GM12878 (cell line): ENCODE results near the gene MRPL54. TPM values are rescaled to one million over a fixed set of nuclear protein-coding genes. Genes with fewer than 3 reads are reported as not detected.

Experiments used
- ATAC-seq: fragments of 200-7000 bp; cut with Tn5 transposase; 3 replicates; pipeline ENCODE4 v1.9.1; 2020; ENCODE audit warnings: mild to moderate bottlenecking, moderate library complexity
- BruUV-seq: library from RNA; stranded (reverse); fragments of 400-500 nt; replicated peaks from 2 replicates; lab custom pipeline; 2021; lab: Mats Ljungman, UMichigan
- CTCF ChIA-PET: fragments of 300-600 bp; sonication (Branson Sonifier 250); formaldehyde crosslinking; extraction: SDS; loops from one replicate; lab custom pipeline; 2021; ENCODE audit warnings: inconsistent platforms; lab: Yijun Ruan, JAX
- POLR2A ChIA-PET: fragments of 350-600 bp; formaldehyde crosslinking; extraction: SDS; loops from one replicate; lab custom pipeline; 2021; ENCODE audit warnings: inconsistent platforms; lab: Charles Lee
- RAD21 ChIA-PET: fragments of 300-600 bp; sonication (Branson Sonifier 250); formaldehyde crosslinking; loops from one replicate; lab custom pipeline; 2023; ENCODE audit warnings: antibody characterized with exemption; ENCODE audit not compliant: unreplicated experiment; lab: Charles Lee
- SMC1A ChIA-PET: fragments of 300-600 bp; sonication (Branson Sonifier 250); formaldehyde crosslinking; loops from one replicate; lab custom pipeline; 2023; ENCODE audit not compliant: unreplicated experiment, uncharacterized antibody; lab: Charles Lee
- DNase-seq: peaks from one replicate; pipeline ENCODE4 v3.0.0-alpha.2; 2011; ENCODE audit warnings: low read depth, low spot score
- FAIRE-seq: peaks from 3 replicates; lab custom pipeline; 2011; peaks lifted over from hg19 to GRCh38; lab: Jason Lieb, UNC
- H2AFZ ChIP-seq: 2 replicates; pipeline ENCODE4 v1.6.0; 2011; ENCODE audit warnings: low read depth, low read length, control low read depth; ENCODE audit not compliant: control insufficient read depth
- H3K27ac ChIP-seq: 2 replicates; pipeline ENCODE4 v1.5.1; 2011; ENCODE audit warnings: control low read depth; ENCODE audit not compliant: control insufficient read depth, insufficient read depth
- H3K27me3 ChIP-seq, 2 experiments: replicated peaks in 1 of 2; 2 replicates each; pipeline versions ENCODE4 v1.6.0 to v1.6.1; 2011; ENCODE audit warnings: low read length in 1 of 2; ENCODE audit not compliant: control insufficient read depth in 2 of 2, insufficient read depth in 2 of 2
- H3K36me3 ChIP-seq, 2 experiments: 2 replicates each; pipeline ENCODE4 v1.5.1; 2011; ENCODE audit warnings: low read length in 1 of 2; ENCODE audit not compliant: control insufficient read depth in 2 of 2, insufficient read depth in 2 of 2
- H3K4me1 ChIP-seq: 2 replicates; pipeline ENCODE4 v1.6.1; 2011; ENCODE audit warnings: mild to moderate bottlenecking, low read length, moderate library complexity, mixed read lengths; ENCODE audit not compliant: control insufficient read depth, insufficient read depth
- H3K4me2 ChIP-seq: 2 replicates; pipeline ENCODE4 v1.6.0; 2011; ENCODE audit warnings: control low read depth; ENCODE audit not compliant: control insufficient read depth, insufficient read depth
- H3K4me3 ChIP-seq: fragments of 200-600 bp; sonication (generic); 2 replicates; pipeline ENCODE4 v1.5.1; 2016
- H3K79me2 ChIP-seq: 2 replicates; pipeline ENCODE4 v1.6.0; 2011; ENCODE audit warnings: low read length; ENCODE audit not compliant: control insufficient read depth, insufficient read depth
- H3K9ac ChIP-seq: 2 replicates; pipeline ENCODE4 v1.8.0; 2011; ENCODE audit warnings: low read length, control low read depth, mixed read lengths; ENCODE audit not compliant: control insufficient read depth, insufficient read depth
- H3K9me3 ChIP-seq: replicated peaks from 3 replicates; pipeline ENCODE4 v1.5.1; 2011; ENCODE audit warnings: mild to moderate bottlenecking, low read length; ENCODE audit not compliant: control insufficient read depth, insufficient read depth
- H4K20me1 ChIP-seq: 2 replicates; pipeline ENCODE4 v1.6.0; 2011; ENCODE audit not compliant: control insufficient read depth, insufficient read depth
- FOXM1 ChIP-seq: IDR thresholded peaks from 2 replicates; pipeline ENCODE4 v1.6.1; 2012; ENCODE audit warnings: low read depth, mild to moderate bottlenecking, inconsistent platforms, low read length, moderate library complexity
- HCFC1 ChIP-seq: fragments of 150-350 bp; IDR thresholded peaks from 2 replicates; pipeline ENCODE4 v1.6.1; 2014; ENCODE audit warnings: low read length
- NFYA ChIP-seq: IDR thresholded peaks from 2 replicates; pipeline ENCODE4 v1.6.1; 2011; ENCODE audit warnings: low read depth, mild to moderate bottlenecking, low read length, improper control_type of control experiment, borderline replicate concordance
- PAX5 ChIP-seq: IDR thresholded peaks from 2 replicates; pipeline ENCODE4 v1.6.1; 2011; ENCODE audit warnings: low read depth, low read length, borderline replicate concordance
- PAX8 ChIP-seq: fragments of 450-650 bp; IDR thresholded peaks from 2 replicates; pipeline ENCODE4 v1.6.1; 2017; ENCODE audit warnings: mild to moderate bottlenecking, moderate library complexity
- RAD51 ChIP-seq: fragments of 450-650 bp; IDR thresholded peaks from 2 replicates; pipeline ENCODE4 v1.6.1; 2016; ENCODE audit warnings: moderate library complexity, mild to moderate bottlenecking, inconsistent platforms
- RB1 ChIP-seq: fragments of 450-650 bp; formaldehyde crosslinking; IDR thresholded peaks from 2 replicates; pipeline ENCODE4 v1.6.1; 2017; ENCODE audit warnings: mild to moderate bottlenecking, borderline replicate concordance
- RFX5 ChIP-seq: IDR thresholded peaks from 2 replicates; pipeline ENCODE4 v1.6.1; 2011; ENCODE audit warnings: low read depth, low read length, improper control_type of control experiment
- SREBF2 ChIP-seq: IDR thresholded peaks from 2 replicates; pipeline ENCODE4 v1.6.1; 2012; ENCODE audit warnings: mild to moderate bottlenecking, low read length
- SRF ChIP-seq, 2 experiments: IDR thresholded peaks; 2 replicates each; pipeline ENCODE4 v1.6.1; 2011; ENCODE audit warnings: low read depth in 2 of 2, low read length in 2 of 2, mild to moderate bottlenecking in 1 of 2, moderate library complexity in 1 of 2
- TARDBP ChIP-seq: IDR thresholded peaks from 2 replicates; pipeline ENCODE4 v1.6.1; 2016; ENCODE audit warnings: borderline replicate concordance
- TCF3 ChIP-seq: IDR thresholded peaks from 2 replicates; pipeline ENCODE4 v1.6.1; 2012; ENCODE audit warnings: low read depth, mild to moderate bottlenecking, low read length, borderline replicate concordance; ENCODE audit not compliant: insufficient read depth
- ZBTB4 ChIP-seq: fragments of 450-650 bp; formaldehyde crosslinking; IDR thresholded peaks from 2 replicates; pipeline ENCODE4 v1.4.0; 2022; ENCODE audit warnings: mild to moderate bottlenecking, moderate library complexity
- WGBS: methylation state at CpG from one replicate; pipeline ENCODE4 v1.1.6; 2016; ENCODE audit warnings: low lambda C conversion rate; ENCODE audit not compliant: insufficient replicate concordance, insufficient coverage; ENCODE audit errors: missing lambda C conversion rate; 5-methylcytosine and 5-hydroxymethylcytosine counted together
- in situ Hi-C: fragments of 300-500 bp; cut with MboI; formaldehyde crosslinking; loops from 9 replicates; pipeline ENCODE4 v1.14.3; 2018; ENCODE audit warnings: mixed read lengths
- intact Hi-C: fragments of 100-400 bp; cut with micrococcal nuclease; formaldehyde crosslinking; loops from one replicate; pipeline ENCODE4 v1.14.2; 2022; ENCODE audit not compliant: unreplicated experiment
- polyA plus RNA-seq, 11 experiments: library from polyadenylated mRNA; depleted of rRNA in 4 of 11; unstranded in 6 of 11; stranded (reverse) in 5 of 11; fragments of >200 nt; fragmentation: Nextera tagmentation in 4 of 11; fragmentation: Illumina TruSeq in 1 of 11; extraction: Ambion mirVana in 4 of 11; extraction: Trizol in 1 of 11; gene quantifications; 1 replicate in 1 of 11; 2 replicates in 10 of 11; pipeline versions ENCODE4 v1.2.1 to v1.2.3, GENCODE V29; 2011 to 2016; ENCODE audit warnings: inconsistent platforms in 2 of 11, missing spikeins in 2 of 11, low read depth in 1 of 11
- total RNA-seq, 4 experiments: library from RNA; depleted of rRNA in 3 of 4; stranded (reverse); fragments of >200 nt in 3 of 4; fragmentation: Illumina TruSeq in 1 of 4; extraction: Trizol in 1 of 4; gene quantifications; 2 replicates each; pipeline versions ENCODE4 v1.2.1 to v1.2.3, GENCODE V29; 2013 to 2021

The MRPL54 gene
- total and polyA plus RNA-seq, 10 of the 15 experiments (the other 5 are each of a cell fraction or from before 2014, with no cell fraction given) = 3.1 to 98.7 (median 75.2) TPM

- H3K4me2 ChIP-seq = no peak overlapping the region
- H3K9ac ChIP-seq = no peak overlapping the region
- H3K36me3 ChIP-seq = peaks cover 0 to 5% of the 10 kb centered on the region in 2 experiments; a peak in 1 of 4 replicates
- H3K27ac ChIP-seq = no peak overlapping the region
- in situ Hi-C loops (no loop called here), intact Hi-C loops (no loop called here)
- no peaks in the 10 kb centered on the region for H3K9me3 ChIP-seq
- RAD21 ChIA-PET = no interaction called here
- H3K79me2 ChIP-seq = no peaks in the 10 kb centered on the region
- POLR2A ChIA-PET = no interaction called here
- no peak for FAIRE-seq
- 75% methylated on average over 31 of the region's 31 CpGs for WGBS
- no TSS peak for BruUV-seq
- TF ChIP-seq SREBF2 (no peak), RB1 (no peak), ZBTB4 (CRISPR knock-in tag) (no peak), HCFC1 (no peak), TCF3 (no peak), SRF (IDR thresholded peaks at IDR 0.05; ENCODE audit: low read depth in 2 of 2, low read length in 2 of 2) (no peak), NFYA (no peak), TARDBP (no peak), RAD51 (no peak), PAX8 (no peak), FOXM1 (no peak), RFX5 (no peak), PAX5 (no peak)
- no peaks in the 10 kb centered on the region for H4K20me1 ChIP-seq
- no peaks in the 10 kb centered on the region for H3K4me1 ChIP-seq
- SMC1A ChIA-PET = no interaction called here
- no peak for DNase-seq
- H2AFZ ChIP-seq = no peak overlapping the region
- H3K4me3 ChIP-seq = no peak overlapping the region
- H3K27me3 ChIP-seq = no peaks in the 10 kb centered on the region
- CTCF ChIA-PET = no interaction called here
- no peak for ATAC-seq
Observed at GRCh38 chr19:3746371-3747056, 16.0 kb upstream of the MRPL54 start.
